H1 (cell line): Measurements from ENCODE around the gene ALK. TPM values are rescaled to one million over a fixed set of nuclear protein-coding genes. Genes with fewer than 3 reads are reported as not detected.

Source experiments
- CBX8 ChIP-seq: fragments of 300-800, 300-1000 bp; sonication (generic); IDR thresholded peaks from 2 replicates; pipeline ENCODE4 v1.7.1; 2016; ENCODE audit warnings: low read depth, low read length, borderline replicate concordance
- CHD1 ChIP-seq: IDR thresholded peaks from 2 replicates; pipeline ENCODE4 v1.6.1; 2012; ENCODE audit warnings: low read depth, low read length, improper control_type of control experiment
- KDM5A ChIP-seq: fragments of 200-600 bp; IDR thresholded peaks from 2 replicates; pipeline ENCODE4 v1.7.1; 2012; ENCODE audit warnings: mild to moderate bottlenecking, low read length, inconsistent platforms, mixed read lengths
- RNF2 ChIP-seq: fragments of 200-900, 300-1000 bp; sonication (generic); IDR thresholded peaks from 2 replicates; pipeline ENCODE4 v1.7.1; 2016; ENCODE audit warnings: borderline replicate concordance, low read depth, mild to moderate bottlenecking, antibody characterized with exemption, low read length; ENCODE audit not compliant: poor library complexity, severe bottlenecking; ENCODE audit errors: missing control alignments
- SIX5 ChIP-seq: IDR thresholded peaks from 2 replicates; pipeline ENCODE4 v1.6.1; 2011; ENCODE audit warnings: mild to moderate bottlenecking, low read depth, low read length
- TAF1 ChIP-seq: IDR thresholded peaks from 2 replicates; pipeline ENCODE4 v1.6.1; 2011; ENCODE audit warnings: mild to moderate bottlenecking, low read depth, low read length
- polyA plus RNA-seq, 7 experiments: library from polyadenylated mRNA; depleted of rRNA in 3 of 7; stranded (reverse) in 5 of 7; unstranded in 2 of 7; fragments of >200 nt in 5 of 7; fragments of 200-250 nt in 2 of 7; gene quantifications; 1 replicate in 5 of 7; 2 replicates in 1 of 7; 4 replicates in 1 of 7; pipeline versions ENCODE4 v1.2.1 to v1.2.3, GENCODE V29; 2011 to 2013; ENCODE audit warnings: missing spikeins in 2 of 7, mixed read lengths in 2 of 7
- total RNA-seq: library from RNA; stranded (reverse); fragmentation: NEBNext Ultra II Directional; extraction: Animal tissue kit (Norgen Biotek cat#: 25700); gene quantifications from 2 replicates; pipeline ENCODE4 v1.2.1, GENCODE V29; 2021
- TF ChIP-seq, protein P1 (sequence below): IDR thresholded peaks from 2 replicates; pipeline ENCODE4 v1.6.1; 2011; ENCODE audit warnings: low read length, improper control_type of control experiment
- TF ChIP-seq, protein P2 (sequence below): IDR thresholded peaks from 2 replicates; pipeline ENCODE4 v1.6.1; 2012; ENCODE audit warnings: low read length, inconsistent platforms

ALK gene
- total and polyA plus RNA-seq, 2 of the 8 experiments (the other 6 are each of a cell fraction or from before 2014, with no cell fraction given): 0.02 to 0.09 TPM

DNA sequence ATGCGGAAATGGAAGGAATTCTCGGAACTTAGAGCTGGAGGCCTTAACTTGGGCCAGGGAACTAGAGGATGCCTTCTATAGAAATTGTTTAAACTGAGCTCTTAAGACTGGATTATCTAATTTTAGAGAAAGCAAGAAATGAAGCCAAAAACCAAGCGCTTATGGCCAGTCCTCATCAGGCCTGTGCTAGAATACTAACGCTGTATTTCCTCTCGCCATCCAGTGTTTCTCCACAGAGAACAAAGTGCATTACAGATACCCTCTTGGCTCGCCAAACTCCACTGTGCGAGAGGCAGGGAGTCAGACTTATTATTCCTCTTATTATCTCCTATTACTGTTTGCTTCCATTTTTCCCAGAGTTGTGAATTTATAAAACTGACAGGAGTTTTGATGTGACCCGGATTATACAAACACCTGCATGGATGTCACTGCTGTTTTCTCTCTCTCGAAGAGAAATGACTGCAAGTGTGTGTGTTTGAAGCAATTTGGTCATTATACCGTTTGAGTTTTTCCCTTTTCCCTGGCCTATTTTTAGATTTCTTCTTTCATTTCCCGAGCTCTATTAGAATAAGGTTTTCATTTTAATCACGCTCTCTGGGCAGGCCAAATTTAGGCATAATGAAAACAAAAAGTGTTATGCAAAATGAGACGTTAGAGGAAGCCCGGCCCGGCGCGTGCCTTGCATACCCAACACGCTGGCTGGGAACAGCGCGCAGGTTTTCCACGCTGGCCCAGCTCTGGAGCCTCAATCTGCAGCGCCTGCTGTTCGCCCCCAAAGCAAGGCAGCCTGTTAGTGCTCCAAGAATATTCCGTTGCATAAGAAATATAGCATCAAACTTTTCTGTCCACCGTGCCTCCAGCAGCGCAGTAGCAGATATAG, 103.3 kb downstream of the ALK start (continued):
- TF ChIP-seq, protein P1, sequence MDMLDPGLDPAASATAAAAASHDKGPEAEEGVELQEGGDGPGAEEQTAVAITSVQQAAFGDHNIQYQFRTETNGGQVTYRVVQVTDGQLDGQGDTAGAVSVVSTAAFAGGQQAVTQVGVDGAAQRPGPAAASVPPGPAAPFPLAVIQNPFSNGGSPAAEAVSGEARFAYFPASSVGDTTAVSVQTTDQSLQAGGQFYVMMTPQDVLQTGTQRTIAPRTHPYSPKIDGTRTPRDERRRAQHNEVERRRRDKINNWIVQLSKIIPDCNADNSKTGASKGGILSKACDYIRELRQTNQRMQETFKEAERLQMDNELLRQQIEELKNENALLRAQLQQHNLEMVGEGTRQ: no peak
- no peak for TF ChIP-seq KDM5A
- TF ChIP-seq SIX5: no peak
- TF ChIP-seq, protein P2, sequence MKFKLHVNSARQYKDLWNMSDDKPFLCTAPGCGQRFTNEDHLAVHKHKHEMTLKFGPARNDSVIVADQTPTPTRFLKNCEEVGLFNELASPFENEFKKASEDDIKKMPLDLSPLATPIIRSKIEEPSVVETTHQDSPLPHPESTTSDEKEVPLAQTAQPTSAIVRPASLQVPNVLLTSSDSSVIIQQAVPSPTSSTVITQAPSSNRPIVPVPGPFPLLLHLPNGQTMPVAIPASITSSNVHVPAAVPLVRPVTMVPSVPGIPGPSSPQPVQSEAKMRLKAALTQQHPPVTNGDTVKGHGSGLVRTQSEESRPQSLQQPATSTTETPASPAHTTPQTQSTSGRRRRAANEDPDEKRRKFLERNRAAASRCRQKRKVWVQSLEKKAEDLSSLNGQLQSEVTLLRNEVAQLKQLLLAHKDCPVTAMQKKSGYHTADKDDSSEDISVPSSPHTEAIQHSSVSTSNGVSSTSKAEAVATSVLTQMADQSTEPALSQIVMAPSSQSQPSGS: no peak
- TF ChIP-seq TAF1: no peak
- no peak for TF ChIP-seq RNF2
- TF ChIP-seq CBX8: no peak
- TF ChIP-seq CHD1: no peak
